RWPE1 (cell line): ENCODE results near the gene SAMD11.

Experiments used
- CTCF ChIA-PET: fragments of 350-600 bp; sonication (Branson Sonifier 250); formaldehyde crosslinking; extraction: SDS; loops from one replicate; lab custom pipeline; 2021; lab: Yijun Ruan, JAX
- POLR2A ChIA-PET: fragments of 400-600 bp; formaldehyde crosslinking; extraction: SDS; loops from one replicate; lab custom pipeline; 2020; ENCODE audit warnings: antibody characterized with exemption; ENCODE audit not compliant: low non-redundant PET; lab: Yijun Ruan, JAX
- DNase-seq: peaks from one replicate; pipeline ENCODE4 v3.0.0; 2012; ENCODE audit warnings: low spot score
- H3K27ac ChIP-seq: fragments of 450-650 bp; 2 replicates; pipeline ENCODE4 v1.5.1; 2017
- CTCF ChIP-seq: fragments of 450-650 bp; conservative IDR thresholded peaks from 2 replicates; pipeline ENCODE4 v1.5.1; 2017; ENCODE audit warnings: low read depth, mild to moderate bottlenecking

Gene SAMD11

GRCh38 chr1:938711-939489 is 15.2 kb downstream of the SAMD11 start:
- no peak overlapping the region for H3K27ac ChIP-seq
- POLR2A ChIA-PET: interaction anchor here (0.6 to 1.0 kb wide), 2 partner anchors 28 to 34 kb away, joined by 3 to 4 read pairs; no protein-coding TSS in a partner anchor
- TF ChIP-seq CTCF: no peak
- no peak for DNase-seq
- CTCF ChIA-PET: interaction anchor here (0.5 to 5.4 kb wide), 14 partner anchors 10 to 387 kb away, joined by 3 to 53 read pairs (median 6); partner anchors contain the start of genes NOC2L and SAMD11

- H3K27ac ChIP-seq: no peak overlapping the region
- no peak for DNase-seq
- ChIA-PET POLR2A (no interaction called here), CTCF (interaction anchor here (0.6 to 5.4 kb wide), 6 partner anchors 17 to 386 kb away, joined by 3 to 27 read pairs (median 6); partner anchors contain the start of gene NOC2L)
- no peak for TF ChIP-seq CTCF
These were observed 15.9 kb downstream of the SAMD11 start for GRCh38 chr1:939511-940106.

GRCh38 chr1:940107-941014 is 16.6 kb downstream of the SAMD11 start:
- ChIA-PET POLR2A (no interaction called here), CTCF (interaction anchor here (0.6 to 5.4 kb wide), 6 partner anchors 17 to 119 kb away, joined by 3 to 27 read pairs (median 4); no protein-coding TSS in a partner anchor)
- no peak overlapping the region for H3K27ac ChIP-seq
- TF ChIP-seq CTCF: no peak
- DNase-seq: peak; percentile 70

GRCh38 chr1:941015-941587 is 17.4 kb downstream of the SAMD11 start:
- CTCF ChIA-PET: interaction anchor here (0.6 to 5.4 kb wide), 4 partner anchors 18 to 118 kb away, joined by 3 to 27 read pairs (median 4); no protein-coding TSS in a partner anchor
- H3K27ac ChIP-seq: no peak overlapping the region
- no peak for DNase-seq
- POLR2A ChIA-PET: no interaction called here
- no peak for TF ChIP-seq CTCF

- H3K27ac ChIP-seq: no peak overlapping the region
- no peak for TF ChIP-seq CTCF
- DNase-seq: peak; percentile 68
- ChIA-PET CTCF (interaction anchor here (5.4 kb wide), 1 partner anchor 36 kb away, joined by 27 read pairs; no protein-coding TSS in a partner anchor), POLR2A (no interaction called here)
These were observed 18.1 kb downstream of the SAMD11 start for GRCh38 chr1:941588-942383.
